Breast epithelium (tissue), 4 donors: ENCODE data around the gene TCF3. TPM values are rescaled to one million over a fixed set of nuclear protein-coding genes. Genes with fewer than 3 reads are reported as not detected.

Source experiments
- DNase-seq, 2 donors: peaks; one replicate each; pipeline ENCODE4 v3.0.0-alpha.2; 2019; ENCODE audit warnings: low spot score in 2 of 2
- H3K27ac ChIP-seq, 2 donors: fragments of 200-600 bp; sonication (generic) in 1 of 2; one replicate each; pipeline ENCODE4 v1.5.1; 2016 to 2019; ENCODE audit warnings: mild to moderate bottlenecking in 1 of 2
- H3K27me3 ChIP-seq, 2 donors: fragments of 200-600 bp; sonication (generic) in 1 of 2; one replicate each; pipeline versions ENCODE4 v1.5.1 to v1.6.0; 2017 to 2019; ENCODE audit warnings: control low read depth in 1 of 2, mild to moderate bottlenecking in 1 of 2
- H3K36me3 ChIP-seq: fragments of 200-600 bp; one replicate; pipeline ENCODE4 v1.5.1; 2019
- H3K4me1 ChIP-seq, 2 donors: fragments of 200-600 bp; sonication (generic); one replicate each; pipeline ENCODE4 v1.5.1; 2016 to 2019; ENCODE audit warnings: control low read depth in 1 of 2
- H3K4me3 ChIP-seq, 3 donors: fragments of 200-600 bp; sonication (generic); 1 replicate in 2 of 3; 2 replicates in 1 of 3; pipeline ENCODE4 v1.5.1; 2016 to 2019; ENCODE audit warnings: mild to moderate bottlenecking in 3 of 3, moderate library complexity in 2 of 3
- H3K9me3 ChIP-seq, 2 donors: fragments of 200-600 bp; sonication (generic) in 1 of 2; one replicate each; pipeline ENCODE4 v1.5.1; 2016 to 2019; ENCODE audit warnings: control low read depth in 1 of 2
- POLR2A ChIP-seq: fragments of 450-650 bp; IDR thresholded peaks from one replicate; pipeline ENCODE4 v1.6.1; 2016; ENCODE audit warnings: antibody characterized with exemption, mild to moderate bottlenecking, moderate library complexity
- POLR2AphosphoS5 ChIP-seq, 3 donors: sonication (generic); formaldehyde crosslinking; IDR thresholded peaks; one replicate each; pipeline ENCODE4 v1.6.1; 2017; ENCODE audit warnings: antibody characterized with exemption in 3 of 3
- intact Hi-C: fragments of 100-400 bp; cut with DNase I; formaldehyde crosslinking; loops from one replicate; pipeline ENCODE4 v1.15.1; 2023; ENCODE audit warnings: low total_unique reads
- total RNA-seq, 3 donors: library from RNA; depleted of rRNA; stranded (reverse); fragments of >200 nt; gene quantifications; one replicate each; pipeline ENCODE4 v1.1.0, GENCODE V29; 2016
- TF ChIP-seq, protein P1 (sequence below), 3 donors: fragments of 450-650 bp; IDR thresholded peaks; one replicate each; pipeline ENCODE4 v1.5.1; 2016 to 2017; ENCODE audit warnings: antibody characterized with exemption in 3 of 3, mild to moderate bottlenecking in 3 of 3, moderate library complexity in 3 of 3

Gene TCF3
- total RNA-seq, 3 donors from 2014 or later: 38.6 to 45.3 (median 42.3) TPM

DNA sequence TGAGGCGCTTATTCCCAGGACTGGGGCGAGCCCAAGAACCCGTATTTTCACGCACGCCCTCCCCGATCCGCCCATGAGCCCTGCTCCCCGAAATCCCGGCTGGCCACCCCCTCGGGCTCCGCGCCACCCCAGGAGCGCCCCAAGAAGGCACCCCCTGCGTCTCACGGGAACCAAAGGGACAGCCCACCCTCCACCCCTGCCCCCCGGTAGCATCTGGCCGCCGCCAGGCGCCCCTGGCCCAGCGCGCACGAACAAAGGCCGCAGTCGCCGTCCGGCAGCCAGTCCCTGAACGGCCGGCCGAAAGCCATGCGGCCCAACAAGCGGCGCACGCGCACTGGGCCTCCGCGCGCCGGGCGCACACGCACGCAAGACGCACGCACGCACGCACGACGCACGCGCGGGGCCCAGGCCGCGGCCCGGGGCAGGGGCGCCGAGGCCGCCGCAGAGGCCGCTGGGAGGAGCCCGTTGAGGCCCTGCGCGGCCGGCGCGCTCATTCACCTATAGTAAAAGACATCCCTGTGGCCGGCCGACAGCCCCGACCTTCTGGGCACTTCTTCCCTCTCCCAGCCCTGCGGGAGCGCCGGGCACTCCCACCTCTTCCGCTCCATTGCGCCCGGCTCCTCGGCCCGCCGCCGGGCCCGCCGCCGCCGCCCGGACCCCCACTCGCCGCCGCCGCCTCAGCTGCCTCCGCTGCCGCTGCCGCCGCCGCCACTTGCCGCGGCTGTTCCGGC lies 60.2 kb downstream of the TCF3 start:
- intact Hi-C loops: no loop called here
- Histone ChIP-seq H3K9me3 (no peaks in the 10 kb centered on the region), H3K4me1 (peaks cover 9 to 12% of the 10 kb centered on the region in 2 donors), H3K4me3 (peak overlapping the region; percentile 73 to 91 (median 81)), H3K27me3 (no peaks in the 10 kb centered on the region), H3K36me3 (peaks cover under 1% of the 10 kb centered on the region), H3K27ac (peak overlapping the region; percentile 87 to 98)
- peak; percentile 68 to 81 for DNase-seq
- peak in 2 of 3 donors; percentile 18 to 30 for TF ChIP-seq POLR2AphosphoS5 (IDR thresholded peaks at IDR 0.05)
- TF ChIP-seq, protein P1, sequence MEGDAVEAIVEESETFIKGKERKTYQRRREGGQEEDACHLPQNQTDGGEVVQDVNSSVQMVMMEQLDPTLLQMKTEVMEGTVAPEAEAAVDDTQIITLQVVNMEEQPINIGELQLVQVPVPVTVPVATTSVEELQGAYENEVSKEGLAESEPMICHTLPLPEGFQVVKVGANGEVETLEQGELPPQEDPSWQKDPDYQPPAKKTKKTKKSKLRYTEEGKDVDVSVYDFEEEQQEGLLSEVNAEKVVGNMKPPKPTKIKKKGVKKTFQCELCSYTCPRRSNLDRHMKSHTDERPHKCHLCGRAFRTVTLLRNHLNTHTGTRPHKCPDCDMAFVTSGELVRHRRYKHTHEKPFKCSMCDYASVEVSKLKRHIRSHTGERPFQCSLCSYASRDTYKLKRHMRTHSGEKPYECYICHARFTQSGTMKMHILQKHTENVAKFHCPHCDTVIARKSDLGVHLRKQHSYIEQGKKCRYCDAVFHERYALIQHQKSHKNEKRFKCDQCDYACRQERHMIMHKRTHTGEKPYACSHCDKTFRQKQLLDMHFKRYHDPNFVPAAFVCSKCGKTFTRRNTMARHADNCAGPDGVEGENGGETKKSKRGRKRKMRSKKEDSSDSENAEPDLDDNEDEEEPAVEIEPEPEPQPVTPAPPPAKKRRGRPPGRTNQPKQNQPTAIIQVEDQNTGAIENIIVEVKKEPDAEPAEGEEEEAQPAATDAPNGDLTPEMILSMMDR (IDR thresholded peaks at IDR 0.05): no peak
- no peak for TF ChIP-seq POLR2A

DNA sequence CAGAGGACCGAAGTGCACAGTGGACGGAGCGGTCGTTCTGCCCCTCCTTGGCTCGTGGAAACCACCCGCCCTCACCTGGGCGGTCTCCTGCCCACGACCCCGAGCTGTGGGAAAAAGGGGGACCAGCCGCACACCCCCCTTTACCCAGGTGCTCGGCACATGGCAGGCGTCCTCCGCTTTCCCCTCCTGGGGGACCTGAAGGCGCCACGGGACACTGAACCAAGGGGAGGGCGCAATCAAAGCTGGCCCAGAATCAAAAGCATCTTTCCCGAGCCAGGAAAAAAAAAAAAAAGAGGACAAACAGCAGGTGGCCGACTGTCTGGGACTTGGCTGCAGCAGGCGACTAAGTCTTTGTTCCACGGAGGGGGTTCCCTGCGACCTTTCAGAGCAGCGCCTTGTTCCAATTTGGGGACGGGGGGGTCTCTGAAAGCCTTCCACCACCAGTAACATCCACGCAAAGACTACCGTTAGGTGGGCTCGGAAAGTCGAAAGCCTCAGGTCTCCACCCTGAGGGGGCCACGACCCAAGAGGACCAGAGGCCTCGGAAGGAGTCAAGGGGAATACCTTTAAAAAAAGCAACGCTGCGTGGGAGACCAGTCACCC lies 60.9 kb downstream of the TCF3 start:
- no peak for DNase-seq
- Histone ChIP-seq H3K27ac (peak overlapping the region; percentile 87 to 98), H3K4me1 (peaks cover 9 to 12% of the 10 kb centered on the region in 2 donors), H3K27me3 (no peaks in the 10 kb centered on the region), H3K36me3 (no peaks in the 10 kb centered on the region), H3K9me3 (no peaks in the 10 kb centered on the region), H3K4me3 (peak overlapping the region; percentile 73 to 91 (median 81))
- TF ChIP-seq POLR2AphosphoS5 (IDR thresholded peaks at IDR 0.05): no peak
- TF ChIP-seq, protein P1 (IDR thresholded peaks at IDR 0.05): no peak
- TF ChIP-seq POLR2A: no peak
- intact Hi-C loops: no loop called here

DNA sequence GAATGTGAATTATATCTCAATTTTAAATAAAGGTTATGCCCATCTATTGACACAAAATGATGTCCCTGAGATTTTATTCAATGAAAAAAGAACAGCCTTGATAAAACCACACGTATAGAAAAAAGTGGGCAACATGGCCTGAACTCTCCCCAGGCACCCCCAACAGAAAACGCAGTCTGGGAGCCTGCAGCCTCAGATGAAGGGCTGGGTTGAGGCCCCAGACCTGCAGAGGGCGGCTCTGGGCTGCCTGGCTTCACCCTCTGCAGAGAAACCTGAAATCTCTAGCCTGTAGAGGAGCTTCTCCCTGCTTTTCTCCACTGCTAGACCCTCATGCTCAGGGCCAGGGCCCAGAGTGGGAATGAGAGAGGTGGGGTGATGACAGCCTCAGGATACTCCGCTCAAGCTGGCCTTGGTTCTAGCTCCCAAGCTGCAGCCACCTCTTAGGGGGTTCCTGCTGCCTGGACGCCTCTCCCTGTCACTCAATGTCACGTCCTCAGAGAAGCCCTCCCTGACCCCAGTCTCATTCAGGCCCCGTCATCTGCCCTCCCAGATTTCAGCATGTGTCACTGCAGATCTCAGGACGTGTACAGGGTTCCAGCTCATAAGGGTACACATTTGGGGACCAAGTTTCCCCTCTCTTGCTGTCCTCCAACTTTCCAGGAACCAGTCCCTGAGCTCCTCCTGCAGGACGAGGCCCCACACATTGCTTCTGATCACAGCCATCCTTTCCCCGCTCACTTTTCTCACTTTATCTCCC lies 61.6 kb downstream of the TCF3 start:
- no peak for DNase-seq
- intact Hi-C loops: no loop called here
- Histone ChIP-seq H3K4me3 (peak overlapping the region; percentile 73 to 91 (median 81)), H3K36me3 (no peaks in the 10 kb centered on the region), H3K9me3 (no peaks in the 10 kb centered on the region), H3K27ac (peak overlapping the region; percentile 46 to 87), H3K4me1 (peaks cover 9 to 12% of the 10 kb centered on the region in 2 donors), H3K27me3 (no peaks in the 10 kb centered on the region)
- no peak for TF ChIP-seq POLR2AphosphoS5 (IDR thresholded peaks at IDR 0.05)
- TF ChIP-seq POLR2A: no peak
- TF ChIP-seq, protein P1 (IDR thresholded peaks at IDR 0.05): no peak

DNA sequence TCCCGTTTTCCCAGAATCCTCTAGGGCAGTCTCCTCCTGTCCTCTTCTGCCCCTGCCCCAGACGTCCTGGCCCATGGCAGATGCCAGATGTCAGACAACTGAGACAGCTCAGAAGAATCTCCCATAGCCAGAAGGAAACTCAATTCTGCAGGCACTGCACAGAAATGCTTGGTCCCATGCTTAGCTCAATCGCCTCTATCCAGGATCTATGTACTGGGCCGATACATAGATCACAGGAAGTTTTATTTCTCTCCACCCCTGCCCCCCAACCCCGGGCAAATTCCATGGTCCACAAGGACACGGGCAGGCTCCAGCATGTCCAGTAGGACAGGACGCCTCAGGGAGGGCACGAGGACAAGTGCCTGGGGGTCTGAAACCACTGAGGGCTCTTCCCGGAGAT lies 64.5 kb downstream of the TCF3 start:
- H3K4me1 ChIP-seq: peaks cover 9 to 12% of the 10 kb centered on the region in 2 donors
- H3K9me3 ChIP-seq: no peaks in the 10 kb centered on the region
- DNase-seq: no peak
- H3K4me3 ChIP-seq: no peak overlapping the region
- H3K27ac ChIP-seq: peak overlapping the region in 1 of 2 donors; percentile 2
- no peaks in the 10 kb centered on the region for H3K27me3 ChIP-seq
- no peaks in the 10 kb centered on the region for H3K36me3 ChIP-seq
- TF ChIP-seq, protein P1 (IDR thresholded peaks at IDR 0.05): no peak
- TF ChIP-seq POLR2AphosphoS5 (IDR thresholded peaks at IDR 0.05) (no peak), POLR2A (no peak)
- intact Hi-C loops: no loop called here

DNA sequence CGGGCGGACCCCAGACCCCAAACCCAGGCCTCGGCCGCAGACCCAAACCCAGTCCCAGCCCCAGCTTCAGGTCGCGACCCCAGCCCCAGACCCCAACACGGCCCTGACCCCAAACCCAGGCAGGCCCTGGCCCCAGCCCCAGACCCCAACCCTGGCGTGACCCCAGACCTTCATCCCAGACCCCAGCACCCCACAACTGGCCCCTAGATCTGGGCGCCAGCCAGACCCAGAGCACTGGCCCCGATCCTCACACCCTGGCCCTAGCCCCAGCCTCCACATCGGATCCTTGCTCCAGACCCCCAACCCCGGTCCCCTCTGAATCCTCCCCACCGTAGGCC lies 67.2 kb downstream of the TCF3 start:
- H3K36me3 ChIP-seq: no peaks in the 10 kb centered on the region
- peaks cover 0 to under 1% of the 10 kb centered on the region in 2 donors for H3K4me1 ChIP-seq
- H3K4me3 ChIP-seq: no peak overlapping the region
- H3K27ac ChIP-seq: no peak overlapping the region
- TF ChIP-seq POLR2A: no peak
- DNase-seq: no peak
- no peaks in the 10 kb centered on the region for H3K27me3 ChIP-seq
- no peaks in the 10 kb centered on the region for H3K9me3 ChIP-seq
- intact Hi-C loops: no loop called here
